Endothelial cell of umbilical vein (primary cell): Measurements from ENCODE around the gene RSL1D1. TPM values are rescaled to one million over a fixed set of nuclear protein-coding genes. Genes with fewer than 3 reads are reported as not detected.

Source experiments
- BruUV-seq: library from RNA; stranded (reverse); fragments of 400-500 nt; replicated peaks from 2 replicates; lab custom pipeline; 2021; lab: Mats Ljungman, UMichigan
- CTCF ChIA-PET: fragments of 300-600, 350-600 bp; sonication (Branson Sonifier 250); formaldehyde crosslinking; loops from one replicate; lab custom pipeline; 2021; ENCODE audit warnings: antibody characterized with exemption, inconsistent platforms; lab: Charles Lee
- POLR2A ChIA-PET: fragments of 300-600, 350-600 bp; sonication (Branson Sonifier 250); formaldehyde crosslinking; loops from one replicate; lab custom pipeline; 2021; ENCODE audit warnings: antibody characterized with exemption, inconsistent platforms; lab: Charles Lee
- DNase-seq: peaks from one replicate; pipeline ENCODE4 v3.0.0-alpha.2; 2011; ENCODE audit warnings: low read depth, low spot score
- FAIRE-seq: peaks from 2 replicates; lab custom pipeline; 2011; peaks lifted over from hg19 to GRCh38; lab: Jason Lieb, UNC
- H2AFZ ChIP-seq: 2 replicates; pipeline ENCODE4 v1.6.0; 2012; ENCODE audit warnings: low read depth, low read length, control low read depth, inconsistent platforms
- H3K27ac ChIP-seq: 2 replicates; pipeline ENCODE4 v1.5.1; 2011; ENCODE audit warnings: low read depth, mild to moderate bottlenecking, control low read depth, low read length, moderate library complexity; ENCODE audit not compliant: insufficient read depth
- H3K27me3 ChIP-seq, 2 experiments: 2 replicates each; pipeline versions ENCODE4 v1.6.0 to v1.6.1; 2011; ENCODE audit warnings: low read length in 2 of 2, mixed read lengths in 1 of 2; ENCODE audit not compliant: control insufficient read depth in 2 of 2, insufficient read depth in 2 of 2
- H3K36me3 ChIP-seq, 2 experiments: 2 replicates in 1 of 2; 3 replicates in 1 of 2; pipeline ENCODE4 v1.5.1; 2011; ENCODE audit warnings: low read length in 2 of 2, mild to moderate bottlenecking in 1 of 2, moderate library complexity in 1 of 2; ENCODE audit not compliant: control insufficient read depth in 2 of 2, insufficient read depth in 2 of 2; ENCODE audit errors: extremely low read depth in 1 of 2
- H3K4me1 ChIP-seq: 3 replicates; pipeline ENCODE4 v1.5.1; 2011; ENCODE audit warnings: mild to moderate bottlenecking, low read length; ENCODE audit not compliant: control insufficient read depth, insufficient read depth; ENCODE audit errors: extremely low read depth
- H3K4me2 ChIP-seq: 2 replicates; pipeline ENCODE4 v1.6.1; 2011; ENCODE audit warnings: low read length, control low read depth, mixed read lengths; ENCODE audit not compliant: insufficient read depth
- H3K4me3 ChIP-seq, 3 experiments: fragments of 200-600 bp in 1 of 3; sonication (generic), shearing (Covaris generic) in 1 of 3; replicated peaks in 1 of 3; 2 replicates each; pipeline ENCODE4 v1.5.1; 2011 to 2016; ENCODE audit warnings: control low read depth in 3 of 3, low read length in 3 of 3, mild to moderate bottlenecking in 2 of 3, inconsistent platforms in 1 of 3, low read depth in 1 of 3, moderate library complexity in 1 of 3; ENCODE audit not compliant: insufficient read depth in 1 of 3
- H3K79me2 ChIP-seq: 2 replicates; pipeline ENCODE4 v1.6.0; 2012; ENCODE audit warnings: low read length, inconsistent platforms; ENCODE audit not compliant: control insufficient read depth, insufficient read depth
- H3K9ac ChIP-seq: replicated peaks from 2 replicates; pipeline ENCODE3; 2011; ENCODE audit warnings: low read length, control low read depth; ENCODE audit not compliant: insufficient read depth; ENCODE audit errors: extremely low read depth
- H3K9me1 ChIP-seq: replicated peaks from 3 replicates; pipeline ENCODE4 v1.6.0; 2011; ENCODE audit warnings: mild to moderate bottlenecking, low read length; ENCODE audit not compliant: control insufficient read depth, insufficient read depth; ENCODE audit errors: extremely low read depth
- H3K9me3 ChIP-seq: replicated peaks from 2 replicates; pipeline ENCODE4 v1.5.1; 2012; ENCODE audit warnings: low read length, inconsistent platforms; ENCODE audit not compliant: control insufficient read depth, insufficient read depth
- H4K20me1 ChIP-seq: replicated peaks from 2 replicates; pipeline ENCODE3; 2011; ENCODE audit warnings: mild to moderate bottlenecking, low read length; ENCODE audit not compliant: control insufficient read depth, insufficient read depth; ENCODE audit errors: extremely low read depth
- EZH2 ChIP-seq: IDR thresholded peaks from 2 replicates; pipeline ENCODE4 v1.6.1; 2012; ENCODE audit warnings: borderline replicate concordance, low read depth, mild to moderate bottlenecking, moderate library complexity, low read length, inconsistent platforms; ENCODE audit not compliant: severe bottlenecking
- FOS ChIP-seq: IDR thresholded peaks from 2 replicates; pipeline ENCODE4 v1.6.1; 2011; ENCODE audit warnings: mild to moderate bottlenecking, low read length, moderate library complexity, borderline replicate concordance; ENCODE audit not compliant: insufficient read depth
- GATA2 ChIP-seq: IDR thresholded peaks from 2 replicates; pipeline ENCODE4 v1.7.0; 2011; ENCODE audit warnings: low read depth, mild to moderate bottlenecking, moderate library complexity, mixed read lengths, low read length; ENCODE audit not compliant: insufficient read length, insufficient read depth
- MAX ChIP-seq: IDR thresholded peaks from 2 replicates; pipeline ENCODE4 v1.6.1; 2011; ENCODE audit not compliant: insufficient read depth, insufficient read length
- POLR2AphosphoS5 ChIP-seq: IDR thresholded peaks from 2 replicates; pipeline ENCODE4 v1.6.1; 2012; ENCODE audit warnings: low read depth, mild to moderate bottlenecking, control low read depth, low read length, moderate library complexity; ENCODE audit not compliant: insufficient read depth
- dilution Hi-C: fragments of 300-500 bp; cut with MboI; formaldehyde crosslinking; loops from one replicate; pipeline ENCODE4 v1.15.0; 2019; ENCODE audit warnings: low sequenced_read_pairs; ENCODE audit not compliant: extremely low pct_ligation_motif_present
- intact Hi-C: fragments of 100-400 bp; cut with micrococcal nuclease; formaldehyde crosslinking; loops from one replicate; pipeline ENCODE4 v1.10.0; 2022
- polyA plus RNA-seq, 4 experiments: library from polyadenylated mRNA; depleted of rRNA in 3 of 4; stranded (reverse) in 3 of 4; unstranded in 1 of 4; fragments of >200 nt; gene quantifications; 2 replicates each; pipeline versions ENCODE4 v1.2.1 to v1.2.3, GENCODE V29; 2011 to 2012; ENCODE audit warnings: missing spikeins in 1 of 4
- total RNA-seq: library from RNA; stranded (reverse); gene quantifications from 2 replicates; pipeline ENCODE4 v1.2.3, GENCODE V29; 2021
- TF ChIP-seq, protein P1 (sequence below), 2 donors: IDR thresholded peaks; 1 replicate in 1 of 2; 2 replicates in 1 of 2; pipeline ENCODE4 v1.5.1; 2011; ENCODE audit warnings: low read length in 2 of 2, mild to moderate bottlenecking in 2 of 2, moderate library complexity in 2 of 2, control low read depth in 1 of 2, inconsistent platforms in 1 of 2, low read depth in 1 of 2; ENCODE audit not compliant: insufficient read depth in 1 of 2; ENCODE audit errors: extremely low read depth in 1 of 2

Gene RSL1D1
- total and polyA plus RNA-seq, 2 donors (not counting 3 experiments of a cell fraction or from before 2014, with no cell fraction given) = 17.0 to 132 TPM

GRCh38 chr16:11848842-11849241 lies 2.5 kb downstream of the RSL1D1 start:
- no peak overlapping the region for H3K4me3 ChIP-seq
- no peaks in the 10 kb centered on the region for H3K27me3 ChIP-seq
- no TSS peak for BruUV-seq
- intact Hi-C loops = no loop called here
- TF ChIP-seq FOS = no peak
- dilution Hi-C loops = no loop called here
- ChIA-PET POLR2A (no interaction called here), CTCF (interaction anchor here (1.5 to 1.7 kb wide), 2 partner anchors 16 to 219 kb away, joined by 3 to 7 read pairs; no protein-coding TSS in a partner anchor)
- H2AFZ ChIP-seq = no peak overlapping the region
- DNase-seq (no peak), FAIRE-seq (no peak)
- no peaks in the 10 kb centered on the region for H4K20me1 ChIP-seq
- peaks cover 11% of the 10 kb centered on the region for H3K4me1 ChIP-seq
- H3K9me1 ChIP-seq = no peaks in the 10 kb centered on the region
- peaks cover 18 to 22% of the 10 kb centered on the region in 2 experiments for H3K36me3 ChIP-seq
- no peak overlapping the region for H3K27ac ChIP-seq
- H3K79me2 ChIP-seq = peaks cover 55% of the 10 kb centered on the region
- H3K9ac ChIP-seq = no peak overlapping the region
- H3K9me3 ChIP-seq = no peaks in the 10 kb centered on the region
- H3K4me2 ChIP-seq = no peak overlapping the region

- no peaks in the 10 kb centered on the region for H3K9me1 ChIP-seq
- ChIA-PET CTCF (no interaction called here), POLR2A (no interaction called here)
- H3K4me2 ChIP-seq = no peak overlapping the region
- intact Hi-C loops (no loop called here), dilution Hi-C loops (no loop called here)
- FAIRE-seq (no peak), DNase-seq (no peak)
- no peaks in the 10 kb centered on the region for H3K9me3 ChIP-seq
- no peaks in the 10 kb centered on the region for H4K20me1 ChIP-seq
- peaks cover 37 to 40% of the 10 kb centered on the region in 2 experiments for H3K36me3 ChIP-seq
- H3K27me3 ChIP-seq = no peaks in the 10 kb centered on the region
- peaks cover 38% of the 10 kb centered on the region for H3K79me2 ChIP-seq
- H3K4me1 ChIP-seq = no peaks in the 10 kb centered on the region
- no peak overlapping the region for H2AFZ ChIP-seq
- no peak overlapping the region for H3K4me3 ChIP-seq
- no TSS peak for BruUV-seq
- H3K27ac ChIP-seq = no peak overlapping the region
- H3K9ac ChIP-seq = no peak overlapping the region
- no peak for TF ChIP-seq FOS
- TF ChIP-seq EZH2 = no peak
- no peak for TF ChIP-seq MAX
- TF ChIP-seq, protein P1, sequence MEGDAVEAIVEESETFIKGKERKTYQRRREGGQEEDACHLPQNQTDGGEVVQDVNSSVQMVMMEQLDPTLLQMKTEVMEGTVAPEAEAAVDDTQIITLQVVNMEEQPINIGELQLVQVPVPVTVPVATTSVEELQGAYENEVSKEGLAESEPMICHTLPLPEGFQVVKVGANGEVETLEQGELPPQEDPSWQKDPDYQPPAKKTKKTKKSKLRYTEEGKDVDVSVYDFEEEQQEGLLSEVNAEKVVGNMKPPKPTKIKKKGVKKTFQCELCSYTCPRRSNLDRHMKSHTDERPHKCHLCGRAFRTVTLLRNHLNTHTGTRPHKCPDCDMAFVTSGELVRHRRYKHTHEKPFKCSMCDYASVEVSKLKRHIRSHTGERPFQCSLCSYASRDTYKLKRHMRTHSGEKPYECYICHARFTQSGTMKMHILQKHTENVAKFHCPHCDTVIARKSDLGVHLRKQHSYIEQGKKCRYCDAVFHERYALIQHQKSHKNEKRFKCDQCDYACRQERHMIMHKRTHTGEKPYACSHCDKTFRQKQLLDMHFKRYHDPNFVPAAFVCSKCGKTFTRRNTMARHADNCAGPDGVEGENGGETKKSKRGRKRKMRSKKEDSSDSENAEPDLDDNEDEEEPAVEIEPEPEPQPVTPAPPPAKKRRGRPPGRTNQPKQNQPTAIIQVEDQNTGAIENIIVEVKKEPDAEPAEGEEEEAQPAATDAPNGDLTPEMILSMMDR (IDR thresholded peaks at IDR 0.05; ENCODE audit: extremely low read depth in 1 of 2, insufficient read depth in 1 of 2, low read depth in 1 of 2, low read length in 2 of 2) = no peak
- TF ChIP-seq POLR2AphosphoS5 = no peak
- TF ChIP-seq GATA2 = no peak
Measured at GRCh38 chr16:11844499-11844898, 6.8 kb downstream of the RSL1D1 start.
